ENCODE data around the gene KDM2A.

GRCh38 chr11:67119585-67120391 lies 725 bp downstream of the KDM2A start:
- TF ChIP-seq, protein P1, sequence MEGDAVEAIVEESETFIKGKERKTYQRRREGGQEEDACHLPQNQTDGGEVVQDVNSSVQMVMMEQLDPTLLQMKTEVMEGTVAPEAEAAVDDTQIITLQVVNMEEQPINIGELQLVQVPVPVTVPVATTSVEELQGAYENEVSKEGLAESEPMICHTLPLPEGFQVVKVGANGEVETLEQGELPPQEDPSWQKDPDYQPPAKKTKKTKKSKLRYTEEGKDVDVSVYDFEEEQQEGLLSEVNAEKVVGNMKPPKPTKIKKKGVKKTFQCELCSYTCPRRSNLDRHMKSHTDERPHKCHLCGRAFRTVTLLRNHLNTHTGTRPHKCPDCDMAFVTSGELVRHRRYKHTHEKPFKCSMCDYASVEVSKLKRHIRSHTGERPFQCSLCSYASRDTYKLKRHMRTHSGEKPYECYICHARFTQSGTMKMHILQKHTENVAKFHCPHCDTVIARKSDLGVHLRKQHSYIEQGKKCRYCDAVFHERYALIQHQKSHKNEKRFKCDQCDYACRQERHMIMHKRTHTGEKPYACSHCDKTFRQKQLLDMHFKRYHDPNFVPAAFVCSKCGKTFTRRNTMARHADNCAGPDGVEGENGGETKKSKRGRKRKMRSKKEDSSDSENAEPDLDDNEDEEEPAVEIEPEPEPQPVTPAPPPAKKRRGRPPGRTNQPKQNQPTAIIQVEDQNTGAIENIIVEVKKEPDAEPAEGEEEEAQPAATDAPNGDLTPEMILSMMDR (IDR thresholded peaks at IDR 0.05): no peak
- TF ChIP-seq POLR2AphosphoS5 (IDR thresholded peaks at IDR 0.05): no peak
